NCI-H524 (cell line): ENCODE measurements around the gene OAS2.

ENCODE experiments used
- DNase-seq, 2 experiments: peaks; one replicate each; lab custom pipeline; 2025; lab: John Stamatoyannopoulos, UW

OAS2 gene

DNA sequence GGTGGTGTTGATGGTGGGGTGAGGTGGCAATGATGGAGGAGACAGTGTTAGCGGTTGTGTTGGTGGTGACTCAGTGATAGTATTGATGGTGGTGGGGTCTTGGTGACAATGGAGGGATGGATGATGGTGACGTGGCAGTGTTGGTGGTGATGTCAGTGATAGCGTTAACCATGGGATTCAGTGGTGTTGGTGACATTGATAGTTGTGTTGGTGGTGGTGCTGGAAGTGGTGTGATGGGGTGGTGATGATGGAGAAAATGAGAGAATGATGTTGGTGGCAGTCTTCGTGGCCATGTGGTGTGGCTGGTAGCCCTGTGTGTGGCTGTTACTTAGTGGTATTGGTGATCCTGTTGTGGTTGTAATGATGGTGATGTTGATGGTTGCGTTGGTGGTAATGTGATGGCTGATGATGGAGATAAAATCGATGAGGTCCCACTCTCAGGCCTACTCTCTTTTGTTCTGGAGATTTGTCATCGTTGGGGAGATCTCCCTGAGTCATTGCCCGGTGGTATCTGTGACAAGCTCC is 80.8 kb downstream of the OAS2 start:
- DNase-seq = no peak

DNA sequence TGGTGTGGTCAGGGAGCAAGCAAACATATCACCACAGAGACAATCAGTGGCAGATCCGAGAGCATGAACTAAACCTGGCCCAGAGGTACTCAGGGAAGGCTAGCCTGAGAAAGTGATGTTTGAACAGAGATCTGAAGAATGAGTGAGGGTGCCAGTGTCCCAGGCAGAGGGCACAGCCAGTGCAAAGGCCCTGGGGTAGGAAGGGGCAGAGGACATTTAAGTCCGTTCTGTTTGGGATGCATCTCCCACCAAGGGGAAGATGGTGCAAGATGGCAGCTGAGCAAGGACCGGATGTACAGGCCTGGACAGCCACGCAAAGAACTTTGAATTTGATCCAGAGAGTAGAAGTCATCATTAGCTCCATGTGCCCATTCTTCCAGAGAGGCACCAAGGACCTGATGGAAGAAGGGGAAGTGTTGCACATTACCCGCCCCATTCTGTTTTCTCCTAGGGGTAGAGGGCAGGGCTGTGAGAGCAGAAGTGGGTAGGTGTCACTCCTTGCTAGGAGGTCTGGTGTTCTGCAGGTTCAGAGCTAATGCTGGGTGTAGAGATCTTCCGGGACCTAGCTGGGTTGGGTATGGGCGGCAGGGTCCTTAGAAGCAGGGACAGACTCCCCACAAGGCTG is 82.1 kb downstream of the OAS2 start:
- no peak for DNase-seq

- DNase-seq = no peak
Observed at GRCh38 chr12:113061061-113061694, 82.9 kb downstream of the OAS2 start.
